Cardiac muscle cell (in vitro differentiated cells and primary cell): ENCODE measurements around the gene PPIL3. TPM values are rescaled to one million over a fixed set of nuclear protein-coding genes. Genes with fewer than 3 reads are reported as not detected.
A peak's percentile ranks its signal among the peaks of the same experiment; 100 is the strongest.

Experiments used
- DNase-seq, 2 donors: peaks; one replicate each; pipeline versions ENCODE4 v3.0.0 to v3.0.0-alpha.2; 2010 to 2017; ENCODE audit warnings: low read depth in 1 of 2, low spot score in 1 of 2
- H3K27ac ChIP-seq: fragments of 200-600 bp; sonication (generic); 2 replicates; pipeline ENCODE4 v1.5.1; 2016
- H3K27me3 ChIP-seq: fragments of 200-600 bp; sonication (generic); 2 replicates; pipeline ENCODE4 v1.6.0; 2016; ENCODE audit warnings: control low read depth
- H3K36me3 ChIP-seq: fragments of 200-600 bp; sonication (generic); 2 replicates; pipeline ENCODE4 v1.5.1; 2016; ENCODE audit warnings: control low read depth
- H3K4me1 ChIP-seq: fragments of 200-600 bp; sonication (generic); 2 replicates; pipeline ENCODE4 v1.8.1; 2017; ENCODE audit warnings: low read depth, mild to moderate bottlenecking, mixed run types
- H3K4me3 ChIP-seq: fragments of 200-600 bp; sonication (generic); 2 replicates; pipeline ENCODE4 v1.5.1; 2016; ENCODE audit warnings: mild to moderate bottlenecking
- H3K9me3 ChIP-seq: fragments of 200-600 bp; sonication (generic); 2 replicates; pipeline ENCODE4 v1.5.1; 2017; ENCODE audit warnings: low read depth, mild to moderate bottlenecking, control low read depth
- polyA plus RNA-seq: library from polyadenylated mRNA; unstranded; fragments of >200 nt; fragmentation: Nextera tagmentation; extraction: Ambion mirVana; gene quantifications from 2 replicates; pipeline ENCODE4 v1.2.1, GENCODE V29; 2016
- total RNA-seq: library from RNA; depleted of rRNA; stranded (reverse); fragments of >200 nt; gene quantifications from 2 replicates; pipeline ENCODE4 v1.2.3, GENCODE V29; 2016
- TF ChIP-seq, protein P1 (sequence below): IDR thresholded peaks from 2 replicates; pipeline ENCODE4 v1.5.1; 2012; ENCODE audit warnings: low read depth, mild to moderate bottlenecking, low read length

Gene PPIL3
- total and polyA plus RNA-seq, 2 experiments from 2014 or later, result 68.8 to 82.6 TPM

DNA sequence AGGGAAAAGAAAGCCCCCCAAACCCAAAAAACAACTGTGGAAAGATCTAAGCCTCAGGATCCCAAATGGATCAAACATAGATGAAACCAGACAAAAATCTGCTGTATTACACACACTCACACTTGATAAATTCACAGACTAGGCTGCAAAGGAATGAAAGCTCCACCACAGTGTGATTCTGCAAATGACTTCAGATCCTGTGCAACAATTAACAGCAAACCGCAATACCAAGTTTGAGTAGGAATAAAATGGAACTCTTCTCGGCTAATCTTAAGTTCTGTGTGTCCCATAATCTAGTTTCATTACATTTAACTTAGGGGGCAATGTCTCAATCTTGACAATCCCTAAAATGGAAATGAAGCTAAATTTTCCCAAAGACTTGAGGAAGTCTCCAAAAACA lies 36.3 kb downstream of the PPIL3 start:
- Histone ChIP-seq H3K9me3 (no peaks in the 10 kb centered on the region), H3K4me3 (no peak overlapping the region), H3K4me1 (no peaks in the 10 kb centered on the region), H3K36me3 (peaks cover 58% of the 10 kb centered on the region), H3K27ac (no peak overlapping the region), H3K27me3 (no peaks in the 10 kb centered on the region)
- TF ChIP-seq, protein P1, sequence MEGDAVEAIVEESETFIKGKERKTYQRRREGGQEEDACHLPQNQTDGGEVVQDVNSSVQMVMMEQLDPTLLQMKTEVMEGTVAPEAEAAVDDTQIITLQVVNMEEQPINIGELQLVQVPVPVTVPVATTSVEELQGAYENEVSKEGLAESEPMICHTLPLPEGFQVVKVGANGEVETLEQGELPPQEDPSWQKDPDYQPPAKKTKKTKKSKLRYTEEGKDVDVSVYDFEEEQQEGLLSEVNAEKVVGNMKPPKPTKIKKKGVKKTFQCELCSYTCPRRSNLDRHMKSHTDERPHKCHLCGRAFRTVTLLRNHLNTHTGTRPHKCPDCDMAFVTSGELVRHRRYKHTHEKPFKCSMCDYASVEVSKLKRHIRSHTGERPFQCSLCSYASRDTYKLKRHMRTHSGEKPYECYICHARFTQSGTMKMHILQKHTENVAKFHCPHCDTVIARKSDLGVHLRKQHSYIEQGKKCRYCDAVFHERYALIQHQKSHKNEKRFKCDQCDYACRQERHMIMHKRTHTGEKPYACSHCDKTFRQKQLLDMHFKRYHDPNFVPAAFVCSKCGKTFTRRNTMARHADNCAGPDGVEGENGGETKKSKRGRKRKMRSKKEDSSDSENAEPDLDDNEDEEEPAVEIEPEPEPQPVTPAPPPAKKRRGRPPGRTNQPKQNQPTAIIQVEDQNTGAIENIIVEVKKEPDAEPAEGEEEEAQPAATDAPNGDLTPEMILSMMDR, result no peak
- no peak for DNase-seq

DNA sequence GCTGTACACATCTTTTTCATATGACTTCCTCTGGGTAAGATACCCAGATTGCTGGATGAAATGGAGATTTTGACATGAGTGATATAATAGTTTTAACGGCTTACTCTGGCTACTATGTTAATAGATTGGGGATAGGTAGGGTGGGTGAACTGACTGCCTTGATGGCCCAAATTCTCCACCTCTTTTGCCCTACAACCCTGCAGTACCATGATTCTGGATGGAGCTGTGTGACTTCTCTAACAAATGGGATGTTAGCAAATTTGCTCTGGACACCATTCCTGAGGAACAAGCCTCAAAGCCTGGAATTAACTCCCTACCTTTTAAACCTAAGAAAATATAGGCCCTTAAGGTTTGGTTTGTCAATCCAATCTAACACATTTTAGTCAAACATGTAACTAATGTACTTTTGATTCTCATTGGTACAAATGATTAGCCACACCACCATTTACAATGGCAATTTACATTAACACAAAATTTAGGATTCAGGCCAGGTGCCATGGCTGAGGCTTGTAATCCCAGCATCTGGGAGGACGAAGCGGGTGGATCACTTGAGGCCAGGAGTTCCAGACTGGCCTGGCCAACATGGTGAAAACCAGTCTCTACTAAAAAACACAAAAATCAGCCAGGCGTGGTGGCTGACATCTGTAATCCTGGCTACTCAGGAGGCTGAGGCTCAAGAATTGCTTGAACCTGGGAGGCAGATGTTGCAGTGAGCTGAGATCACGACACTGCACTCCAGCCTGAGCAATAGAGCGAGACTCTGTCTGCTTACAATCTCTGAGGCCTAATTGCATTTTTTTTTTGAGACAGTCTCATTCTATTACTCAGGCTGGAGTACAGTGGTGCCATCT lies 37.3 kb downstream of the PPIL3 start:
- H3K4me1 ChIP-seq, result no peaks in the 10 kb centered on the region

DNA sequence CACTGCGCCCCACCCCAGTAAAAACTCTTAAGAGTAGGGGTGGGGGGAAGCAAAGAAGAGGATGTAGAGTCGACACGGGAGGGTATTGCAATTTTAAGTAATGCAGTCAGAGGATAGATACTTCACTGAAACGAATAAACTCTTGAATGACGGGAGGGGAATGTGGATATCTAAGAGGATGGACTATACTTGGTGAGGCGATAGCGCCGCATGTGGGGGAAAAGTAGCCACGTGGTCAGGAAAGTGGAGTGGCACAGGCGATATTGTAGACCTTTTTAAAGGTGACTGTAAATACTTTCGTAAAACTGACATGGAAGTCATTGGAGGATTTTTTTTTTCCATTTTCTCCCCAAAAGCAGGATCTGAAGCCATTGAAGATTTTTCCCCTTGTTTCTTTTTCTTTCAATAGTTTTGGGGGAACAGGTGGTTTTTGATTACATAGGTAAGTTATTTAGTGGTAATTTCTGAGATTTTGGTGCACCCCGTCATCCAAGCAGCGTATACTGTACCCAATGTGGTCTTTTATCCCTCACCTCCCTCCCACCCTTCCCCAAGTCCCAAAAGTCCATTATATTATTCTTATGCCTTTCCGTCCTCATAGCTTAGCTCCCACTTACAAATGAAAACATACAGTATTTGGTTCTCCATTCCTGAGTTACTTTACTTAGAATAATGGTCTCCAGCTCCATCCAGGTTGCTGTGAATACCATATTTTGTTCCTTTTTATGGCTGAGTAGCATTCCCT lies 38.2 kb downstream of the PPIL3 start:
- TF ChIP-seq, protein P1, result no peak
- Histone ChIP-seq H3K36me3 (peaks cover 39% of the 10 kb centered on the region), H3K9me3 (no peaks in the 10 kb centered on the region), H3K27ac (no peak overlapping the region), H3K4me1 (no peaks in the 10 kb centered on the region), H3K4me3 (no peak overlapping the region), H3K27me3 (no peaks in the 10 kb centered on the region)
- DNase-seq, result no peak

More for the DNA sequence above, 37.3 kb downstream of the PPIL3 start:
- peak overlapping the region; percentile 7 for H3K27ac ChIP-seq
- no peaks in the 10 kb centered on the region for H3K9me3 ChIP-seq
- TF ChIP-seq, protein P1, result no peak
- DNase-seq, result no peak
- H3K27me3 ChIP-seq, result no peaks in the 10 kb centered on the region
- H3K4me3 ChIP-seq, result no peak overlapping the region
- H3K36me3 ChIP-seq, result peaks cover 48% of the 10 kb centered on the region

DNA sequence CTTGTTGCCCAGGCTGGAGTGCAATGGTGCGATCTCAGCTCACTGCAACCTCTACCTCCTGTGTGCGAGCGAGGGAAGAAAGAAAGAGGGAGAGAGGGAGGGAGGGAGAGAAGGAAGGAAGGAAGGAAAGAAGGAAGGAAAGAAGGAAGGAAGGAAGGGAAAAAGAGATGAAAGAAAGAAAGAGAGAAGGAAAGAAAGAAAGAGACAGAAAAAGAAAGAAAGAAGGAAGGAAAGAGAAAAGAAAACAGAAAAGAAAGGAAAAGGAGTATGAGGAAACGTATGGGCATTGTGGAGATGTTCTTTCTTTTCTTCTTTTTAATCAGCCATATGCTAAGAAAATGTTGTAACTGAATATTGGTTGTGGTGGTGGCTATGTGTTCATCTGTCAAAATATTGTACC lies 40.9 kb downstream of the PPIL3 start:
- H3K4me1 ChIP-seq, result no peaks in the 10 kb centered on the region
- H3K27me3 ChIP-seq, result no peaks in the 10 kb centered on the region
- H3K36me3 ChIP-seq, result peaks cover 13% of the 10 kb centered on the region
- H3K9me3 ChIP-seq, result no peaks in the 10 kb centered on the region
- DNase-seq, result no peak
- TF ChIP-seq, protein P1, result no peak
- H3K27ac ChIP-seq, result no peak overlapping the region
- H3K4me3 ChIP-seq, result no peak overlapping the region

DNA sequence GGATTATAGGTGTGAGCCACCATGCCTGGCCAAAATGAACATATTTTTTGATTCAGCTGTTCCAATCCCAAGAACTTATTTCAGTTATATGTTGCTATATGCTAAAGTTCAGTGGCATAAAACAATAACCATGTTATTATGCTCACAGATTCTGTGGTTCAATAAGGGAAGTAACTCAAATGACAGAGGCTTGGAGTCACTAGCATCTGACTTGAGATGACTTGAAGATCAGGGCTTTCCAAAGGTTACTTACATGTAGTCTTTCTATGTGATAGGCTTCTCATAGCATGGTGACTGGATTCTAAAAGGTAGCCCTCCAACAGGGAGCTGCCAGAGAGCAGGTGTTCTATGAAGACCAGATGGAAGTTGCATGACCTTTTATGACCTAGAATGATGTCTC lies 41.6 kb downstream of the PPIL3 start:
- Histone ChIP-seq H3K4me1 (no peaks in the 10 kb centered on the region), H3K36me3 (peaks cover 6% of the 10 kb centered on the region), H3K27ac (no peak overlapping the region), H3K27me3 (no peaks in the 10 kb centered on the region), H3K4me3 (no peak overlapping the region), H3K9me3 (no peaks in the 10 kb centered on the region)
- no peak for DNase-seq
- TF ChIP-seq, protein P1, result no peak
